ENCODE data around the gene SLC22A13. TPM values are rescaled to one million over a fixed set of nuclear protein-coding genes. Genes with fewer than 3 reads are reported as not detected.

SLC22A13 gene
- total RNA-seq, 4 donors from 2014 or later = 0.48 to 2.5 (median 0.94) TPM

DNA sequence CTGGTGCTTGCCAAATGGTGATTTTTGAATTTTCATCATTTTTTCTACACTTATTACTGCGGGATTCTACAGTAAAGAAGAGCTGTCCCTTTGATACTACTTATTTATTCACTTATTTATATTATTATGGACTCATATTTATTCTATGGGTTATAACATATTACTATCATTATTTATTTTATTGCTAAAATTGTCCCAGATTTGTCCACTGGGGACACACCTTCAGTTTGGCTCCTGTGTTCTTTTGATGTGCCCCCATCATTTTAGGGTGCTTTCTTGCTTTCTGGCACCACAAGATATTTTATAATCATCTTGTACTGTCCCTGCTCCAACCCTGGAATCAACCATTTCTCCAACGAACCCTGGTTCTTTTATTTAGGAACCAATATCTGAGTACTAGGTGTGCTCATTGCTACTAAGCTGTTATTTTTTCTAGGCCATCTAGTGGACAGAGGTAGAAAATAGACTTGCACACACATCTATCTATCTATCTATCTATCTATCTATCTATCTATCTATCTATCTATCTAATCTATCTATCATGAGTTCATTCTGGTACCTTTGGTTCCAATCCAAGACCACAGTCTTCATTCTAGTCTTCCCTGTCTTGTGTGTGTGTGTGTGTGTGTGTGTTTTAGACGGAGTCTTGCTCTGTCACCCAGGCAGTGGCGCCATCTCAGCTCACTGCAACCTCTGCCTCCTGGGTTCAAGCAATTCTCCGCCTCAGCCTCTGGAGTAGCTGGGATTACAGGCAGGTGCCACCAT lies 32.5 kb downstream of the SLC22A13 start:
- TF ChIP-seq, protein P1, sequence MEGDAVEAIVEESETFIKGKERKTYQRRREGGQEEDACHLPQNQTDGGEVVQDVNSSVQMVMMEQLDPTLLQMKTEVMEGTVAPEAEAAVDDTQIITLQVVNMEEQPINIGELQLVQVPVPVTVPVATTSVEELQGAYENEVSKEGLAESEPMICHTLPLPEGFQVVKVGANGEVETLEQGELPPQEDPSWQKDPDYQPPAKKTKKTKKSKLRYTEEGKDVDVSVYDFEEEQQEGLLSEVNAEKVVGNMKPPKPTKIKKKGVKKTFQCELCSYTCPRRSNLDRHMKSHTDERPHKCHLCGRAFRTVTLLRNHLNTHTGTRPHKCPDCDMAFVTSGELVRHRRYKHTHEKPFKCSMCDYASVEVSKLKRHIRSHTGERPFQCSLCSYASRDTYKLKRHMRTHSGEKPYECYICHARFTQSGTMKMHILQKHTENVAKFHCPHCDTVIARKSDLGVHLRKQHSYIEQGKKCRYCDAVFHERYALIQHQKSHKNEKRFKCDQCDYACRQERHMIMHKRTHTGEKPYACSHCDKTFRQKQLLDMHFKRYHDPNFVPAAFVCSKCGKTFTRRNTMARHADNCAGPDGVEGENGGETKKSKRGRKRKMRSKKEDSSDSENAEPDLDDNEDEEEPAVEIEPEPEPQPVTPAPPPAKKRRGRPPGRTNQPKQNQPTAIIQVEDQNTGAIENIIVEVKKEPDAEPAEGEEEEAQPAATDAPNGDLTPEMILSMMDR (IDR thresholded peaks at IDR 0.05) = no peak
- no peak for ATAC-seq (ENCODE audit: low FRiP score)

DNA sequence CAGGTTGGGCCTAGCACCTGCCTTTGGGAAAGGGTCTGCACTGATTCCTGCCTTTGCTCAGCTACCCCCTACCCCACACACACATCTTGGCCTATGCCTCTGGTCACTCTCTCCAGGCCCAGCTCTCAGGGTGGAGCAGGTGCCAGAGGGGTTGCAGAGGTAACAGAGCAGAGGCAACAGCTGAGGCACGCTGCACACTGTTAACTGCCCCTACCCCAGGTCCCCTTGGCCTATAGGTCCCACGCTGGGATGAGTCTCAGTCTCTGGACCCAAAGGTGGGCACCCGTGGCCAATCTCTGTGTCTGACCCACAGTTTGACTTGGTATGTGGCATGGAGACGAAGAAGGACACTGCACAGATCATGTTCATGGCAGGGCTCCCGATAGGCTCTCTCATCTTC lies 41.3 kb downstream of the SLC22A13 start:
- DNase-seq (ENCODE audit: low spot score) (no peak), ATAC-seq (ENCODE audit: low FRiP score) (no peak)
- TF ChIP-seq, protein P1 (IDR thresholded peaks at IDR 0.05) = no peak

More for the DNA sequence above, 32.5 kb downstream of the SLC22A13 start:
- DNase-seq (ENCODE audit: low spot score) = no peak

DNA sequence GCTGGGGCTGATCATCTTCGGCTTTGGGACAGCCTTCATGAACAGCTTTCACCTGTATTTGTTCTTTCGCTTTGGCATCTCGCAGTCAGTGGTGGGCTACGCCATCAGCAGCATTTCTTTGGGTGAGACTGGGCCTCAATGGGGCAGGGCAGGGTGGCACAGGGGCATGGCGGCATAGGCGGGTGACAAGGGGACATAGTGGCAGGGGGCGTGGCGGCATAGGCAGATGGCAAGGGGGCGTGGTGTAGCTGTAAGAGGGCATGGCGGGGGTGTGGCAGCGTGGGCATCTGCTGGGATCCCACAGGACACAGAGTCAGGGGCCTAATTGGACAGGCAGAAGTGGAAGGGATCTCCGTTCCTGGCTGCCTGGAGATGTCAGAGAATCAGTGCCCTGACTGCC lies 42.0 kb downstream of the SLC22A13 start:
- DNase-seq (ENCODE audit: low spot score) (no peak), ATAC-seq (ENCODE audit: low FRiP score) (no peak)
- TF ChIP-seq, protein P1 (IDR thresholded peaks at IDR 0.05) = no peak

DNA sequence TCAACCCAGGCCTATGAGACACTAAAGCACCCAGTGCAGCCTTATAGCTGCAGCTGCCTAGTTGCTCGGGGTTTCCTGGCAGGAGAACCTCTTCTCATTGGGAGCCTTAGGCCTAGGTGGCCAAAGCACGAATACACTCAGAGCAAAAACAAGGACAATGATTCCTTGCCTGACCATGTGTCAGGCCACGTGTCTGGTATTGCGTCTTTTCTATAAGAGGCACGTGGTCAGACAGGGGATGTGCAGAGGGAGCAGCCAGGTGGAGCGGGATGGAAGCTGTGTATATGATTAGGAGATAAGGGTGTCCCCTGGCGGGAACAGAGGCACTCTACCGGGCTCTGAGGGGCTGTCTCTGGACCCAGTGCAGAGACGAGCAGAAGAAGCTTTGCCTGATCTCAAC lies 42.8 kb downstream of the SLC22A13 start:
- TF ChIP-seq, protein P1 (IDR thresholded peaks at IDR 0.05) = no peak
- no peak for ATAC-seq (ENCODE audit: low FRiP score)
- no peak for DNase-seq (ENCODE audit: low spot score)

DNA sequence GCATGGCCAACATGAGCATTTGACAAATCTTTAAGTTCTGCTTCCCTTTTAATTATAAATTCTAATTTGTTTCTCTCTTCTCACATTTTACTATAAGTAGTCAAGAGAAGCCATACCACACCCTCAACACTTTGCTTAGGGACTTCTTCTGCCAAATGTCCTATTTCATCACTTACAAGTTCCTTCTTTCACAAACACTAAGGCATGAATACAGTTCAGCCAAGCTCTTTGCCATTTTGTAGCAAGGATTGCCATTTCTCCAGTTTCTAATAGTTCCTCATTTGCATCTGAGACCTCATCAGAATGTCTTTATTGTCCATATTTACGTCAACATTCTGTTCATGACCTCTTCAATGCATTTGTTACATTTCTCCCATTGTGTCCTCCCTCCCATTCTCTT lies 45.9 kb downstream of the SLC22A13 start:
- DNase-seq (ENCODE audit: low spot score) = no peak
- no peak for ATAC-seq (ENCODE audit: low FRiP score)
- TF ChIP-seq, protein P1 (IDR thresholded peaks at IDR 0.05) = no peak

DNA sequence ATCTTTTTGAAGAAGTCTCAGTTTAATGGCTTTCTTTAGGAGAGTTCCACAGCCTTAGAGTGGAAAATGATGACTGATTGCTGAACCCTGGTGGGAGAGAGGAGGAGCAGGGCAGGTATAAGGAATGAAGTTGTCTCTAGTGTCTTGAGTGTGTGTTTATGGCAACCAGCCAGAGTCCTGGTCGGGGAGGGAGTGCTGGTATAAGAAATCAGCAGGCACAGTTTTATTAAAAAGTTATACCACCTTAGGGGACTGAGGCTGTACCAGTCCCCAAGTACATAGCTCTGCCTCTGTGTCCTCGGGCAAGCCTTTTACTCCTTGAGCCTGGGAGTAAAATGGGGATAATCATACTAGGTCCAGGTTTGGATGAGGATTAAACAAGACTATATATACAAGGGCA lies 46.3 kb downstream of the SLC22A13 start:
- no peak for DNase-seq (ENCODE audit: low spot score)
- TF ChIP-seq, protein P1 (IDR thresholded peaks at IDR 0.05) = no peak
- no peak for ATAC-seq (ENCODE audit: low FRiP score)

DNA sequence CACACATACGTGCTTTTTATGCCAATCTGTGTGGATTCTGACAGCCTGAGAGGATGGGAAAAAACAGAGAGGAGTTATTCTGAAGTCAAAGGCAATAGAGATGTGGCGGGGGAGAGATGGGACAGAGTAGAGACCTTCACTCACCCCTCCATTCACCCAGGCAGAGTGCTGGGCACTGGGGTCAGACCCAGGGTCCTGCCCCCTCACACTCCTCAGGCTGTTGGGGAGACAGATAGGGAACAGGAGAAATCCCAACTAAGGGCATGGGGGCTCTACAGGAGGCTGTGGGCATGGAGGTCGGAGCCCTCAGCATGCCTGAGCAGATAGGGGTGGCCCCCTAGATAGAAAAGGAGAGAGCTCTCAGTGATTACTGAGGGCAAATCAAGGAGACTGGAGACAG lies 46.7 kb downstream of the SLC22A13 start:
- DNase-seq (ENCODE audit: low spot score) (no peak), ATAC-seq (ENCODE audit: low FRiP score) (no peak)
- TF ChIP-seq, protein P1 (IDR thresholded peaks at IDR 0.05) = no peak

Measured in omental fat pad (tissue), 4 donors.